AG10803 (cell line): ENCODE data around the gene SIGLEC15.

Source experiments
- DNase-seq: peaks from one replicate; pipeline ENCODE4 v3.0.0; 2010; ENCODE audit warnings: low read depth
- H3K4me3 ChIP-seq: 2 replicates; pipeline ENCODE4 v1.5.1; 2011; ENCODE audit warnings: mild to moderate bottlenecking, low read length, control low read depth
- TF ChIP-seq, protein P1 (sequence below): conservative IDR thresholded peaks from 2 replicates; pipeline ENCODE4 v1.5.1; 2011; ENCODE audit warnings: mild to moderate bottlenecking, low read length, control low read depth, inconsistent platforms

Gene SIGLEC15

DNA sequence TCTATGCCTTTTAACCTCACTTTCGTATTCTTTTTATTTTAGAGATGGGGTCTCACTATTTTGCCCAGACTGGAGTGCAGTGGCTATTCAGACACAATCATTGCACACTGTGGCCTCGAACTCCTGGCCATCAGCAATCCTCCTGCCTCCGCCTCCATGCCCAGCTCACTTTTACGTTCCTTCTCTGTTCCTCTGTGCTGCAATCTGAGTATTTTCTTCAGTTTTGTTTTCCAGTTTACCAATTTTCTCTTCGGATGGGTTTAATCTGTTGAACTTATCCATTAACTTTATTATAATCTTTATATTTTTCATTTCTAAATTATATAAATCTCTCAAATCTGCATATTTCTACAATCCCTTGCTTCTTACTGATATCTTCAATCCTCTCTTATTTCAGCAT is 38.6 kb downstream of the SIGLEC15 start:
- TF ChIP-seq, protein P1, sequence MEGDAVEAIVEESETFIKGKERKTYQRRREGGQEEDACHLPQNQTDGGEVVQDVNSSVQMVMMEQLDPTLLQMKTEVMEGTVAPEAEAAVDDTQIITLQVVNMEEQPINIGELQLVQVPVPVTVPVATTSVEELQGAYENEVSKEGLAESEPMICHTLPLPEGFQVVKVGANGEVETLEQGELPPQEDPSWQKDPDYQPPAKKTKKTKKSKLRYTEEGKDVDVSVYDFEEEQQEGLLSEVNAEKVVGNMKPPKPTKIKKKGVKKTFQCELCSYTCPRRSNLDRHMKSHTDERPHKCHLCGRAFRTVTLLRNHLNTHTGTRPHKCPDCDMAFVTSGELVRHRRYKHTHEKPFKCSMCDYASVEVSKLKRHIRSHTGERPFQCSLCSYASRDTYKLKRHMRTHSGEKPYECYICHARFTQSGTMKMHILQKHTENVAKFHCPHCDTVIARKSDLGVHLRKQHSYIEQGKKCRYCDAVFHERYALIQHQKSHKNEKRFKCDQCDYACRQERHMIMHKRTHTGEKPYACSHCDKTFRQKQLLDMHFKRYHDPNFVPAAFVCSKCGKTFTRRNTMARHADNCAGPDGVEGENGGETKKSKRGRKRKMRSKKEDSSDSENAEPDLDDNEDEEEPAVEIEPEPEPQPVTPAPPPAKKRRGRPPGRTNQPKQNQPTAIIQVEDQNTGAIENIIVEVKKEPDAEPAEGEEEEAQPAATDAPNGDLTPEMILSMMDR = no peak
- no peak overlapping the region for H3K4me3 ChIP-seq
- DNase-seq = no peak

DNA sequence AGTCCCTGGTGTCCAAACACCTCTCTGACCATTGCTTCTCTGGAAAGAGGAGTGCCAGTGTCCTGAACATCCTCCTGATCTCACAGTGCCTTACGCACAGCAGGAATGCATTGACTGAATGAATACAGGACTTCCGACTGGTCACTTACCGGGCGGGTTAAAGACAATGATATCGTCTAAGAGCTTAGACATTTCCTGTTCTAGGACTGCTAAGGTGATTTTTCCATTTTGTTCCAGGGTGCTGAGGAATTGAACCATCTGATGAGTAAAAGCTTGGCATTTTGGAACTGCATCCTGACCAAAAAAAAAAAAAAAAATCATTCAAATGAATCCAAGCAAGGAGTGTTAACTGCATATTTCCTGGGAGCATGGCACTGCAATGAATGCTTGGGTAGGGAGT is 40.0 kb downstream of the SIGLEC15 start:
- DNase-seq = no peak
- H3K4me3 ChIP-seq = no peak overlapping the region
- TF ChIP-seq, protein P1 = no peak

DNA sequence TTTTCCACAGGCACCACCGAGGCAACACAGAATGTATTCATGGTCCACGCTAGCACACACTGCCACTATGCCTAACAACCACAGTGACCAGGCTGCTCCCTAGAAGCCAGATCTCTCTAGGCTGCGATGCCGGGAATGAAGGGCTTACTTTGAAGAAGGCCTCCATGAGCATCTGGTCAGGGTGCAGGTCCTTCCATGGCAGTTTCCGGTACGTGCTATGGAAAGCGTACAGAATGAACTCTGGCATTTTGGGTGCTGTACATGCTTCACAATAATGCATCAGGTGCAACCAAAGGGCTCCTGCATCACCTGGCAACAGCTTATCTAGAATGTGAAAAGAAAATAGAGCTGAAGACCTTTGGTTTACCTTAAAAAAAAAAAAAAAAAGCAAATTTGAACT is 44.9 kb downstream of the SIGLEC15 start:
- no peak overlapping the region for H3K4me3 ChIP-seq
- TF ChIP-seq, protein P1 = no peak
- DNase-seq = no peak

DNA sequence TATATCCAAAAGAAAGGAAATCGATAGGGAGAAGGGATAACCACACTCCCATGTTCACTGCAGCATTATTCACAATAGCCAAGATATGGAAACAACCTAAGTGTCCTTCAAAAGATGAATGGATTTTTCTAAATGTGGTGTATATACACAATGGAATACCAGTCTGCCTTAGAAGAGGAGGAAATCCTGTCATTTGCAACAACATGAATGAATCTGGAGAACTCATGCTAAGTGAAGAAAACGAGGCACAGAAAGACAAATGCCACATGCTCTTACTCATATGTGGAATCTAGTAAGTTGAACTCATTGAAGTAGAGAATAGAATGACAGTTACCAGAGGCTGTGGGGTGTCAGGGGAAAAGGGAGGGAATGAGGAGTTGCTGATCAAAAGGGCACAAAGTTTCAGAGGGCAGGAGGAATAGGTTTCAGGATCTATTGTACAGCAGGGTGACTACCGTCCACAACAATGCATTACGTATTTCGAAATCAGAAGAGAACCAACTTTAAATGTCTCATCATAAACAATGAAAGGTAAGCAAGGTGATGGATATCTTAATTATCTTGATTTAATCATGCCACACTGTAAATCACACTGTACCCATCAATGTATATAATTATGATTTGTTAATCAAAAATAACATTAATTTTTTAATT is 46.1 kb downstream of the SIGLEC15 start:
- peak; percentile 23 for DNase-seq
- H3K4me3 ChIP-seq = no peak overlapping the region
- TF ChIP-seq, protein P1 = no peak

DNA sequence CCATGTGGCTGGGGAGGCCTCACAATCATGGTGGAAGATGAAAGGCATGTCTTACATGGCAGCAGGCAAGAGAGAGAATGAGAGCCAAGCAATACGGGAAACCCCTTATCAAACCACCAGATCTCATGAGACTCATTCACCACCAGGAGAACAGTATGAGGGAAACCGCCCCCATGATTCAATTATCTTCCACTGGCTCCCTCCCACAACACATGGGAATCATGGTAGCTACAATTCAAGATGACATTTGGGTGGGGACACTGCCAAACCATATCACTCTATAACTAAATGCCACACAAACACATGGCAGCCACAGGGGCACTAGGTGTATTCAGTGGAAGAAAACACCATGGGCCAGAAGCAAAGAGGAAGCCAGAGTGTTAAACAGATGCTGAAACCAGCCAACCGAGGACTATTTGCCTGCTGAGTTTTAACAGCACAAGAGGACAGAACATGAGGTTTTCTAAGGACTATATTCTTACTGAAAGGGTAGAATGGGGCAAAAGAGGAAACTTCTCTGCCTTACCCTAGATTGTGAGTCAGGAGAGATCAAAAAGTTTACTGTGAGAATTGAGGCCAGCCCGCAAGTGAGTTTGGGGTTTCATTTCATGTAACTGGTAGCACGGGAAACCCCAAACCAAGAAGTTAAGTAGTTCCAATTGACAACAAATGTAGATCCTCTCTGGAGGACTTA is 49.2 kb downstream of the SIGLEC15 start:
- TF ChIP-seq, protein P1 = no peak
- H3K4me3 ChIP-seq = no peak overlapping the region
- peak; percentile 8 for DNase-seq

DNA sequence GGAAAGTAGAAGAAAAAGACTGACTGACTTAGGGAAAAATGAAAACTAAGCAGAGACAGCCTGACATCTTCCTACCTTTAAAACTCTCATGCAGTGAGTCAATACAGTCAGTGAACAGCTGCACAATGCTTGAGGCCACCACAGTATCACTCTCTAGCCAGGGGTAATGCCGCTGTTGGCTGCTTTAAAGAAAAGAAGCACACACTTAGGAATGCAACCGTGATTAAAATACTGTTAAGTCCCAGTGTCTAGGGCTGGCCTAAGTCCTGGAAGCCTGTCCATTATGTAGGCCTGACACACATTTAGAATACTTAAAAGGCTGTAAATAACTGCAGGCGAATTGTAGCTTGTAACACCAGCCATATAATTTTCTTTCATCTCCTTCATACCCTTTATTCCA is 50.7 kb downstream of the SIGLEC15 start:
- no peak for DNase-seq

More for the DNA sequence above, 50.7 kb downstream of the SIGLEC15 start:
- TF ChIP-seq, protein P1 = no peak
- H3K4me3 ChIP-seq = no peak overlapping the region
